ENCODE data around the gene UCK1.

The UCK1 gene

GRCh38 chr9:131543141-131543540 lies 12.1 kb upstream of the UCK1 start:
- peaks cover 11% of the 10 kb centered on the region for H3K4me1 Mint-ChIP-seq (ENCODE audit: low read depth)
- peaks cover 28% of the 10 kb centered on the region for H3K9me3 Mint-ChIP-seq
- intact Hi-C loops (cut with micrococcal nuclease) = no loop called here
- no peak overlapping the region for H3K4me3 Mint-ChIP-seq
- no peak overlapping the region for H3K27ac Mint-ChIP-seq
- peaks cover 7% of the 10 kb centered on the region for H3K36me3 Mint-ChIP-seq (ENCODE audit: low read depth)
- H3K27me3 Mint-ChIP-seq = peaks cover 63% of the 10 kb centered on the region

GRCh38 chr9:131539223-131539923 lies 8.3 kb upstream of the UCK1 start:
- no peaks in the 10 kb centered on the region for H3K4me1 Mint-ChIP-seq (ENCODE audit: low read depth)
- H3K36me3 Mint-ChIP-seq (ENCODE audit: low read depth) = peaks cover 7% of the 10 kb centered on the region
- H3K4me3 Mint-ChIP-seq = no peak overlapping the region
- peaks cover 31% of the 10 kb centered on the region for H3K27me3 Mint-ChIP-seq
- H3K27ac Mint-ChIP-seq = no peak overlapping the region
- peaks cover 23% of the 10 kb centered on the region for H3K9me3 Mint-ChIP-seq
- intact Hi-C loops (cut with micrococcal nuclease) = no loop called here

- Mint-ChIP-seq H3K36me3 (ENCODE audit: low read depth) (no peaks in the 10 kb centered on the region), H3K27me3 (peaks cover 20% of the 10 kb centered on the region), H3K4me1 (ENCODE audit: low read depth) (no peaks in the 10 kb centered on the region), H3K4me3 (no peak overlapping the region), H3K9me3 (peaks cover 8% of the 10 kb centered on the region), H3K27ac (no peak overlapping the region)
- intact Hi-C loops (cut with micrococcal nuclease) = no loop called here
Measured at GRCh38 chr9:131537946-131538345, 6.9 kb upstream of the UCK1 start.

GRCh38 chr9:131534721-131535237 lies 3.7 kb upstream of the UCK1 start:
- Mint-ChIP-seq H3K27ac (no peak overlapping the region), H3K9me3 (no peaks in the 10 kb centered on the region), H3K4me3 (no peak overlapping the region), H3K27me3 (peaks cover 16% of the 10 kb centered on the region), H3K36me3 (ENCODE audit: low read depth) (no peaks in the 10 kb centered on the region), H3K4me1 (ENCODE audit: low read depth) (peaks cover 8% of the 10 kb centered on the region)
- intact Hi-C loops (cut with micrococcal nuclease) = no loop called here

GRCh38 chr9:131530546-131530919 lies 530 bp downstream of the UCK1 start:
- intact Hi-C loops (cut with micrococcal nuclease) = no loop called here

GRCh38 chr9:131529597-131530545 lies 1.2 kb downstream of the UCK1 start:
- peaks cover 22% of the 10 kb centered on the region for H3K4me1 Mint-ChIP-seq (ENCODE audit: low read depth)

More at GRCh38 chr9:131530546-131530919, 530 bp downstream of the UCK1 start:
- Mint-ChIP-seq H3K27ac (peak overlapping the region; percentile 65), H3K9me3 (no peaks in the 10 kb centered on the region), H3K27me3 (peaks cover 9% of the 10 kb centered on the region), H3K4me1 (ENCODE audit: low read depth) (peaks cover 22% of the 10 kb centered on the region), H3K36me3 (ENCODE audit: low read depth) (no peaks in the 10 kb centered on the region), H3K4me3 (peak overlapping the region; percentile 72)

GRCh38 chr9:131528886-131529505 lies 2.1 kb downstream of the UCK1 start:
- H3K4me1 Mint-ChIP-seq (ENCODE audit: low read depth) = peaks cover 22% of the 10 kb centered on the region
- peak overlapping the region; percentile 19 for H3K27ac Mint-ChIP-seq
- H3K27me3 Mint-ChIP-seq = no peaks in the 10 kb centered on the region
- intact Hi-C loops (cut with micrococcal nuclease) = loop anchor here (1.0 kb wide), 1 partner anchor 26 kb away; no protein-coding TSS in a partner anchor
- no peaks in the 10 kb centered on the region for H3K9me3 Mint-ChIP-seq
- no peaks in the 10 kb centered on the region for H3K36me3 Mint-ChIP-seq (ENCODE audit: low read depth)
- H3K4me3 Mint-ChIP-seq = no peak overlapping the region

More at GRCh38 chr9:131529597-131530545, 1.2 kb downstream of the UCK1 start:
- H3K27me3 Mint-ChIP-seq = peaks cover 8% of the 10 kb centered on the region
- peak overlapping the region; percentile 72 for H3K4me3 Mint-ChIP-seq
- intact Hi-C loops (cut with micrococcal nuclease) = no loop called here
- peak overlapping the region; percentile 65 for H3K27ac Mint-ChIP-seq
- H3K36me3 Mint-ChIP-seq (ENCODE audit: low read depth) = no peaks in the 10 kb centered on the region
- no peaks in the 10 kb centered on the region for H3K9me3 Mint-ChIP-seq

- peak overlapping the region; percentile 19 for H3K27ac Mint-ChIP-seq
- no peaks in the 10 kb centered on the region for H3K36me3 Mint-ChIP-seq (ENCODE audit: low read depth)
- H3K4me1 Mint-ChIP-seq (ENCODE audit: low read depth) = peaks cover 22% of the 10 kb centered on the region
- intact Hi-C loops (cut with micrococcal nuclease) = loop anchor here (1.0 kb wide), 1 partner anchor 25 kb away; no protein-coding TSS in a partner anchor
- no peak overlapping the region for H3K4me3 Mint-ChIP-seq
- H3K27me3 Mint-ChIP-seq = no peaks in the 10 kb centered on the region
- no peaks in the 10 kb centered on the region for H3K9me3 Mint-ChIP-seq
Measured at GRCh38 chr9:131528186-131528585, 2.9 kb downstream of the UCK1 start.

GRCh38 chr9:131525643-131526565 lies 5.2 kb downstream of the UCK1 start:
- Mint-ChIP-seq H3K9me3 (no peaks in the 10 kb centered on the region), H3K36me3 (ENCODE audit: low read depth) (no peaks in the 10 kb centered on the region), H3K4me3 (no peak overlapping the region), H3K27me3 (no peaks in the 10 kb centered on the region), H3K27ac (no peak overlapping the region), H3K4me1 (ENCODE audit: low read depth) (peaks cover 22% of the 10 kb centered on the region)
- intact Hi-C loops (cut with micrococcal nuclease) = no loop called here

GRCh38 chr9:131524665-131525315 lies 6.3 kb downstream of the UCK1 start:
- H3K36me3 Mint-ChIP-seq (ENCODE audit: low read depth) = no peaks in the 10 kb centered on the region
- H3K9me3 Mint-ChIP-seq = no peaks in the 10 kb centered on the region
- intact Hi-C loops (cut with micrococcal nuclease) = no loop called here
- peaks cover 14% of the 10 kb centered on the region for H3K4me1 Mint-ChIP-seq (ENCODE audit: low read depth)
- no peak overlapping the region for H3K27ac Mint-ChIP-seq
- no peak overlapping the region for H3K4me3 Mint-ChIP-seq
- H3K27me3 Mint-ChIP-seq = no peaks in the 10 kb centered on the region

GRCh38 chr9:131523451-131524435 lies 7.3 kb downstream of the UCK1 start:
- Mint-ChIP-seq H3K9me3 (no peaks in the 10 kb centered on the region), H3K4me1 (ENCODE audit: low read depth) (peaks cover 7% of the 10 kb centered on the region), H3K27ac (no peak overlapping the region), H3K4me3 (no peak overlapping the region), H3K27me3 (no peaks in the 10 kb centered on the region), H3K36me3 (ENCODE audit: low read depth) (no peaks in the 10 kb centered on the region)
- intact Hi-C loops (cut with micrococcal nuclease) = no loop called here

- Mint-ChIP-seq H3K27ac (no peak overlapping the region), H3K4me1 (ENCODE audit: low read depth) (no peaks in the 10 kb centered on the region), H3K27me3 (no peaks in the 10 kb centered on the region), H3K36me3 (ENCODE audit: low read depth) (no peaks in the 10 kb centered on the region), H3K9me3 (no peaks in the 10 kb centered on the region), H3K4me3 (no peak overlapping the region)
- intact Hi-C loops (cut with micrococcal nuclease) = no loop called here
Measured at GRCh38 chr9:131523086-131523388, 8.0 kb downstream of the UCK1 start.

Data from dendritic cell treated with granulocyte-macrophage colony-stimulating factor and Interleukin-4, amounts not matched to agents 40 ng/mL and 50 ng/mL, for 4 days (primary cell).